ENCODE measurements around the gene TNNT2.

The TNNT2 gene

GRCh38 chr1:201356701-201357100 is 20.8 kb downstream of the TNNT2 start:
- TF ChIP-seq CTCF (IDR thresholded peaks at IDR 0.05; ENCODE audit: low read depth, low read length), result no peak
- no peak for DNase-seq (ENCODE audit: extremely low read depth, low read depth)

DNA sequence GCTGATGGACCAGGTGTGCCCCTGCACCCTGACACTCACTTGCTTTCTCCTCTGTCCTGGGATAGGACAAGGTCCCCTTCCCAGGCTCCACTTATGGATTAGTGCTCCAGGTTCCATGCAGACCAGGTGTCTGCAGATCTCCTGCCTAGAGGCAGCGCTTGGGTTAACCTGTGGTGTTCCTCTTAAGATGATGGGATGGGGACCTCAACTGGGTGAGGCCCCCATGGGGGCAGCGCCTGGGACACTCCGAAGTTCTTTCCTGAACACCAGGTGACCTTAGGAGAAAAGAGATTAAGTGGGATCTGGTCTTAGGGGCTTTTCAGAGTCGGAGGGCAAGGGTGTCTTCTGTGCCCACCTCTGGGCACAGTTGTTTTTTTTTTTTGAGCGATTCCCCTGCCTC is 21.2 kb downstream of the TNNT2 start:
- DNase-seq (ENCODE audit: extremely low read depth, low read depth), result no peak
- TF ChIP-seq CTCF (IDR thresholded peaks at IDR 0.05; ENCODE audit: low read depth, low read length), result no peak

DNA sequence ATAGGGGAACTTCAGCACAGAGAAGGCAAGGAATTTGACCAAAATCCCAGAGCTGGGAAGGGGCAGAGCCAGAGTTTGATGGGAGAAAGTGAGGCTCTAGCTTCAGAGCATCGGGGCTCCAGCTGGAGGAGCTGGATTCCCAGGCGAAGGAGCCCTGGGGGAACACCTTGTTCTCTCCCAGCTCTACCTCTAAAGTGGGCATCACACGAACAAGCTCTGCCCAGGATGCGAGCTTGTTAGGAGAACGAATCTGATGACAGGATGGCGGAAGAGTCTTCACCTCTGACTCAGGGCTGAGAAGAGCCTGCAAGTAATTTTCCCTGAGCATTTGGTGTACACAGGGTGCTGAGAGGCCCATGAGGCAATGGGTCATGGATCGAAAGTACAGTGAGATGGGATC is 22.0 kb downstream of the TNNT2 start:
- no peak for DNase-seq (ENCODE audit: extremely low read depth, low read depth)
- no peak for TF ChIP-seq CTCF (IDR thresholded peaks at IDR 0.05; ENCODE audit: low read depth, low read length)

GRCh38 chr1:201354901-201355295 is 22.6 kb downstream of the TNNT2 start:
- no peak for DNase-seq (ENCODE audit: extremely low read depth, low read depth)
- TF ChIP-seq CTCF (IDR thresholded peaks at IDR 0.05; ENCODE audit: low read depth, low read length), result no peak

GRCh38 chr1:201354151-201354900 is 23.2 kb downstream of the TNNT2 start:
- no peak for TF ChIP-seq CTCF (IDR thresholded peaks at IDR 0.05; ENCODE audit: low read depth, low read length)
- no peak for DNase-seq (ENCODE audit: extremely low read depth, low read depth)

DNA sequence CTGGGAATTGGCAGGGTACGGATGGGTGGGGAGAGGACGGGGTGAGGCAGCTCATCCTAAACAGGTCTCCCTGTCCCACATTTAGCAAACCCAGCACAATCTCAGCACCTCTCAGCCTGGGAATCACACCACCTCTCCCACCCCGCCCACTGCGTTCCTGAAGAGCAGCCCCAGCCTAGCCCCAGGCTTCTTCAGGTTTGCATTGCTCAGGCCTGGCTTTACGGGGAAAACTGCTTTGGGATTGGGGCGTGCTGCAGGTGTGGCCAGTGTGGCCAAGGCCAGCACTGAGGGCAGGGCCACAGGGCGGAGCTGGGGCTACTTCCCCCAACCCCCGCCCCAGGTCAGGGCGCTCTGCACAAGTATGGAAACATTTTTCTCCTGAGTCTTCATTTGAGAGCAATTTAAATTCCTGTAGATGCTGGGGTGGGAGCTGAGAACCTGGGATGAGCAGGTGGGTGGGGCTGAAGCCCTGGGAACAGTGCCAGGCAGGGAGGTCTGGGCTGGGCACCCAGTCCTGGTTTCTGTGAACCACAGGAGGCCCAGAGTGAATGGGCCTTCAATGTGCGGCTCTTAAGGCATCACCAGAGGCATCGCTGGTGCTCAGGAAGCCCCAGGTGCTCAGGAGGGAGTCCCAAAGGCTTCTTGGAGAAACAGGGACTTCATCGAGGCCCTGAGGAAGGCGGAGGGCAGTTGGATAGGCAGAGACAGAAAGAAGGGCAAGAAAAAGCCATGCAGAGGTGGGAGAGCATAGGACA is 24.1 kb downstream of the TNNT2 start:
- DNase-seq (ENCODE audit: extremely low read depth, low read depth), result no peak
- no peak for TF ChIP-seq CTCF (IDR thresholded peaks at IDR 0.05; ENCODE audit: low read depth, low read length)

DNA sequence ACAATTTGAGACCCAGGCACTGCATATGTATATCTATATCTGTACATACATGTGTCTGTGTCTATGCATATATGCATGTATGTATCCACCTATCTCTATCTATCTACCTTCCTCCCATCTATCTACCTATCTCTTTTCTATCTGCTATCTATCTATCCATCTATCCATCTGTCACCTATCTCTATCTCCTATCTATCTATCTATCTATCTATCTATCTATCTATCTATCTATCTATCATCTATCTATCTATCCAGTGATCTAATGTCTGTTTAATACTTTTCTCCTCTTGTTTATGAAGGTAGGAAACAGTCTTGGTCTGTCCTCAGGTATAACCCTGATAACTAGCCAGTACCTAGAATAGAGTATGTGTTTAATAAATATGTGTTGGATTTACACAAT is 25.9 kb downstream of the TNNT2 start:
- DNase-seq (ENCODE audit: extremely low read depth, low read depth), result no peak
- no peak for TF ChIP-seq CTCF (IDR thresholded peaks at IDR 0.05; ENCODE audit: low read depth, low read length)

Data from AG09319 (cell line).